Activated naive CD4-positive, alpha-beta T cell treated with anti-CD3 and anti-CD28 coated beads, Interleukin-2, amount 50 U/mL, for 24 hours (primary cell): ENCODE results near the gene HMGCR.

Source experiments
- H3K27ac Mint-ChIP-seq: one replicate; pipeline ENCODE4 v1.8.0; 2021; ENCODE audit warnings: mild to moderate bottlenecking, mixed read lengths
- H3K27me3 Mint-ChIP-seq: one replicate; pipeline ENCODE4 v1.8.0; 2021; ENCODE audit warnings: mixed read lengths
- H3K36me3 Mint-ChIP-seq: one replicate; pipeline ENCODE4 v1.8.0; 2021; ENCODE audit warnings: mixed read lengths
- H3K4me1 Mint-ChIP-seq: one replicate; pipeline ENCODE4 v1.8.0; 2021; ENCODE audit warnings: mixed read lengths
- H3K4me3 Mint-ChIP-seq: one replicate; pipeline ENCODE4 v1.8.0; 2021; ENCODE audit warnings: mild to moderate bottlenecking, mixed read lengths
- H3K9me3 Mint-ChIP-seq: one replicate; pipeline ENCODE4 v1.8.0; 2021; ENCODE audit warnings: mixed read lengths

The HMGCR gene

GRCh38 chr5:75362474-75362975, 25.5 kb downstream of the HMGCR start:
- peaks cover 6% of the 10 kb centered on the region for H3K4me1 Mint-ChIP-seq
- no peaks in the 10 kb centered on the region for H3K27me3 Mint-ChIP-seq
- H3K9me3 Mint-ChIP-seq: no peaks in the 10 kb centered on the region
- no peak overlapping the region for H3K4me3 Mint-ChIP-seq
- no peak overlapping the region for H3K27ac Mint-ChIP-seq
- H3K36me3 Mint-ChIP-seq: peaks cover 23% of the 10 kb centered on the region

GRCh38 chr5:75363111-75363510, 26.1 kb downstream of the HMGCR start:
- H3K27ac Mint-ChIP-seq: peak overlapping the region; percentile 23
- no peaks in the 10 kb centered on the region for H3K27me3 Mint-ChIP-seq
- no peak overlapping the region for H3K4me3 Mint-ChIP-seq
- peaks cover 5% of the 10 kb centered on the region for H3K4me1 Mint-ChIP-seq
- H3K9me3 Mint-ChIP-seq: no peaks in the 10 kb centered on the region
- H3K36me3 Mint-ChIP-seq: peaks cover 21% of the 10 kb centered on the region

- H3K36me3 Mint-ChIP-seq: peaks cover 20% of the 10 kb centered on the region
- H3K4me3 Mint-ChIP-seq: no peak overlapping the region
- no peak overlapping the region for H3K27ac Mint-ChIP-seq
- H3K9me3 Mint-ChIP-seq: no peaks in the 10 kb centered on the region
- H3K4me1 Mint-ChIP-seq: peaks cover 5% of the 10 kb centered on the region
- H3K27me3 Mint-ChIP-seq: no peaks in the 10 kb centered on the region
Measured at GRCh38 chr5:75363726-75364495, 26.9 kb downstream of the HMGCR start.

DNA sequence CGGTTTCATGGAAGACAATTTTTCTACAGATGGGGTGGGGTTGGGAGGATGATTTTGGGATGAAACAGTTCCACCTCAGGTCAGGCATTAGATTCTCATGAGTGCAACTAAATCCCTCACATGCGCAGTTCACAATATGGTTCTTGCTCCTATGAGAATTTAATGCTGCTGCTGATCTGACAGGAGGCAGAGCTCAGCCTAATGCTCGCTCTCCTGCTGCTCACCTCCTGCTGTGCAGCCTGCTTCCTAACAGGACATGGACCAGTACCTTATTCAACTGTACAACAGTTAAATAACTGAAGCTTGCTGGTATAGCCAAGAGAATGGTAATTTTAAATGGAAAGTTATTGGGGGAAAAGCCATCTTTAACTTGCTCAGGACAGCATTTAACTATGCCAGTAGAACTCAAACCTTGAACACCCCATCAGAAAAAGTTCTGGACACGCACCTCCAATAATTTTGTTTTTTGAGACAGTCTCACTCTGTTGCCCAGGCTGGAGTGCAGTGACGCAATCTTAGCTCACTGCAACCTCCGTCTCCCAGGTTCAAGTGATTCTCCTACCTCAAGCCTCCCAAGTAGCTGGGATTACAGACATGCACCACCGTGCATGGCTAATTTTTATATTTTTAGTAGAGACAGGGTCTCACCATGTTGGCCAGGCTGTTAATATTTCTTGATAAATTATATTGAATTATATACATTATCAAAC, 27.7 kb downstream of the HMGCR start:
- Mint-ChIP-seq H3K9me3 (no peaks in the 10 kb centered on the region), H3K4me1 (peaks cover 5% of the 10 kb centered on the region), H3K27ac (peak overlapping the region; percentile 43)

GRCh38 chr5:75365740-75366139, 28.7 kb downstream of the HMGCR start:
- Mint-ChIP-seq H3K27me3 (no peaks in the 10 kb centered on the region), H3K36me3 (peaks cover 13% of the 10 kb centered on the region), H3K9me3 (no peaks in the 10 kb centered on the region), H3K4me1 (peaks cover 5% of the 10 kb centered on the region), H3K4me3 (no peak overlapping the region), H3K27ac (peak overlapping the region; percentile 8)

More for the DNA sequence above, 27.7 kb downstream of the HMGCR start:
- Mint-ChIP-seq H3K4me3 (no peak overlapping the region), H3K36me3 (peaks cover 19% of the 10 kb centered on the region), H3K27me3 (no peaks in the 10 kb centered on the region)

- H3K36me3 Mint-ChIP-seq: peaks cover 13% of the 10 kb centered on the region
- no peak overlapping the region for H3K4me3 Mint-ChIP-seq
- no peak overlapping the region for H3K27ac Mint-ChIP-seq
- H3K4me1 Mint-ChIP-seq: peaks cover 5% of the 10 kb centered on the region
- no peaks in the 10 kb centered on the region for H3K27me3 Mint-ChIP-seq
- H3K9me3 Mint-ChIP-seq: no peaks in the 10 kb centered on the region
Measured at GRCh38 chr5:75366787-75367186, 29.8 kb downstream of the HMGCR start.

DNA sequence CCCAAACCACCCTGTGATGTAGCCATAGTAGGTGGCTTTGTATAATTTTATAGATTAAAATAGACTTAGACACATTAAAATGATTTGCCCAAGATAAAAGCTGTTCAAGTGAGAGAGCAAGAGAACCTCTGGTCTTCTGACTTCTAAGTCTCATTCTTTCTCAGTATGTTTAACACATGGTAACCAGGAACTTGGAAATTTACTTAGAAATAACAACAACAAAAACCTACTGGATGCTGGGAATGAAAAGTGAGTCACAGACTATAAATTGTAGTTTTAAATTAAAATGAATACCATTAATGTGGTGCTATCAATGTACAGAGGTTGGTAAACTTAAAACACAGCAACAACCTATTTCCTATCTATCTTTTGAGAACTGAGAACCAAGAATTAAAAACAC, 30.4 kb downstream of the HMGCR start:
- no peak overlapping the region for H3K4me3 Mint-ChIP-seq
- no peaks in the 10 kb centered on the region for H3K27me3 Mint-ChIP-seq
- H3K9me3 Mint-ChIP-seq: no peaks in the 10 kb centered on the region
- H3K27ac Mint-ChIP-seq: peak overlapping the region; percentile 17
- peaks cover 5% of the 10 kb centered on the region for H3K4me1 Mint-ChIP-seq
- peaks cover 9% of the 10 kb centered on the region for H3K36me3 Mint-ChIP-seq

- Mint-ChIP-seq H3K4me1 (peaks cover 5% of the 10 kb centered on the region), H3K36me3 (peaks cover 4% of the 10 kb centered on the region), H3K27ac (no peak overlapping the region), H3K27me3 (no peaks in the 10 kb centered on the region), H3K9me3 (no peaks in the 10 kb centered on the region), H3K4me3 (no peak overlapping the region)
Measured at GRCh38 chr5:75368391-75368790, 31.4 kb downstream of the HMGCR start.

GRCh38 chr5:75373862-75374261, 36.8 kb downstream of the HMGCR start:
- H3K27ac Mint-ChIP-seq: no peak overlapping the region
- no peaks in the 10 kb centered on the region for H3K9me3 Mint-ChIP-seq
- no peaks in the 10 kb centered on the region for H3K27me3 Mint-ChIP-seq
- H3K4me3 Mint-ChIP-seq: no peak overlapping the region
- H3K4me1 Mint-ChIP-seq: no peaks in the 10 kb centered on the region
- H3K36me3 Mint-ChIP-seq: peaks cover 4% of the 10 kb centered on the region

GRCh38 chr5:75374394-75374814, 37.4 kb downstream of the HMGCR start:
- Mint-ChIP-seq H3K36me3 (peaks cover 4% of the 10 kb centered on the region), H3K9me3 (no peaks in the 10 kb centered on the region), H3K27ac (no peak overlapping the region), H3K4me1 (no peaks in the 10 kb centered on the region), H3K27me3 (no peaks in the 10 kb centered on the region), H3K4me3 (no peak overlapping the region)

DNA sequence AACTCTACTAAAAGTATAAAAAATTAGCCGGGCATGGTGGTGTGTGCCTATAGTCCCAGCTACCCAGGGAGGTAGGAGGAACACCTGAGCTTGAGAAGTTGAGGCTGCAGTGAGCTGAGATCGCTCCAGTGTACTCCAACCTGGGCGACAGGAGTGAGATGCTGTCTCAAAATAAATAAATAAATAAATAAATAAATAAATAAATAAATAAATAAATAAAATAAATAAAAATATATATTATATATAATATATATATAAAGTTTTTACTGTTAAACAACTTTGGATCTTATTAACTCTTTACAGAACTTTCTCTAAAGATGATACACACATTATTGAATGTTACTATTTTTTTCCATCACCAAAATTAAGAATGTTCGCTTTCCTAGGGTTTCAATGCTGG, 38.4 kb downstream of the HMGCR start:
- Mint-ChIP-seq H3K9me3 (no peaks in the 10 kb centered on the region), H3K27me3 (no peaks in the 10 kb centered on the region), H3K4me3 (no peak overlapping the region), H3K4me1 (no peaks in the 10 kb centered on the region), H3K36me3 (peaks cover 4% of the 10 kb centered on the region), H3K27ac (no peak overlapping the region)

DNA sequence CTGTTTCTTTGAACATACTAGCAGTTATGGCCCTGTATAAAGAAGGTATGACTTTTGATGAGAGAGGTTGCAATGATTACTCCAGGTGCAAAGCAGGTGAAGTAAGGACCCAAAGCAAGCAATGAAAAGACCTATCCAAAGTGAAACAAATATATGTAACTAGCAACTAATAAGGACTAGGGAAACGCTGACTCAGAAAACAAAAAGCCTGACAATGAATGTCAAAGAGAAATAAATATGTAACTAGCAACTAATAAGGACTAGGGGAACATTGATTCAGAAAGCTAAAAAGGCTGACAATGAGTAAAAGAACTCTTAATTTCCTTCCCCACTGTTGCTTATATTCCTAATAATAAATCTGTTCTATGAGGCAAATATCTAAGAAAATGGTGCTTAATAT, 43.1 kb downstream of the HMGCR start:
- no peak overlapping the region for H3K4me3 Mint-ChIP-seq
- H3K27me3 Mint-ChIP-seq: no peaks in the 10 kb centered on the region
- H3K36me3 Mint-ChIP-seq: peaks cover 9% of the 10 kb centered on the region
- H3K4me1 Mint-ChIP-seq: no peaks in the 10 kb centered on the region
- H3K9me3 Mint-ChIP-seq: no peaks in the 10 kb centered on the region
- no peak overlapping the region for H3K27ac Mint-ChIP-seq

- Mint-ChIP-seq H3K36me3 (peaks cover 8% of the 10 kb centered on the region), H3K27ac (no peak overlapping the region), H3K27me3 (no peaks in the 10 kb centered on the region), H3K9me3 (no peaks in the 10 kb centered on the region), H3K4me1 (no peaks in the 10 kb centered on the region), H3K4me3 (no peak overlapping the region)
Measured at GRCh38 chr5:75381456-75381855, 44.4 kb downstream of the HMGCR start.

DNA sequence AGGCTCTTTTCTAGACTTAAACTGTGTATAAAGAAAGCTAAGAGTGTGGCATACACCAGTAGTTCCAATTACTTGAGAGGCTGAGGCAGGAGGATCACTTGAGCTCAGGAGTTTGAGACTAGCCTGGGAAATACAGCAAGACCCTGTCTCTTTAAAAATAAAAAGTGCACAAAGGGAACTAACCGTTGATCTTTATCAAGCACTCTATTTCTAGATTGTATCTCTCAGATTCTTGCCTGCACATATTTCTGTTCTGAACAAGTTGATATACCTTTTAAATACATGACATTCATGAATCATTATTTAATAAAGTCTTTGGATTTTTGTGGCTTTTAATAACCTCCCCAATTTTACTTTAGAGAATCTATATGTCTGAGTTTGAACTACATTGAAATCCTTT, 47.2 kb downstream of the HMGCR start:
- H3K4me3 Mint-ChIP-seq: no peak overlapping the region
- H3K27me3 Mint-ChIP-seq: no peaks in the 10 kb centered on the region
- no peaks in the 10 kb centered on the region for H3K4me1 Mint-ChIP-seq
- no peaks in the 10 kb centered on the region for H3K9me3 Mint-ChIP-seq
- H3K27ac Mint-ChIP-seq: no peak overlapping the region
- peaks cover 16% of the 10 kb centered on the region for H3K36me3 Mint-ChIP-seq

GRCh38 chr5:75387806-75388205, 50.8 kb downstream of the HMGCR start:
- Mint-ChIP-seq H3K36me3 (peaks cover 14% of the 10 kb centered on the region), H3K9me3 (no peaks in the 10 kb centered on the region), H3K4me3 (no peak overlapping the region), H3K27ac (no peak overlapping the region), H3K4me1 (peaks cover 5% of the 10 kb centered on the region), H3K27me3 (no peaks in the 10 kb centered on the region)

- Mint-ChIP-seq H3K4me1 (peaks cover 5% of the 10 kb centered on the region), H3K9me3 (no peaks in the 10 kb centered on the region), H3K27ac (peak overlapping the region; percentile 4), H3K4me3 (no peak overlapping the region), H3K36me3 (peaks cover 13% of the 10 kb centered on the region), H3K27me3 (no peaks in the 10 kb centered on the region)
Measured at GRCh38 chr5:75389430-75389829, 52.4 kb downstream of the HMGCR start.
